GM20000 (cell line): ENCODE data around the gene CLK3.
A peak's percentile ranks its signal among the peaks of the same experiment; 100 is the strongest.

Source experiments
- DNase-seq: peaks from one replicate; pipeline ENCODE4 v3.0.0; 2012; ENCODE audit warnings: low spot score
- CTCF ChIP-seq: IDR thresholded peaks from 2 replicates; pipeline ENCODE4 v1.5.1; 2012; ENCODE audit warnings: mild to moderate bottlenecking, control low read depth; ENCODE audit errors: extremely low read depth, missing control alignments

Gene CLK3

GRCh38 chr15:74616996-74617395 lies 1.4 kb downstream of the CLK3 start:
- no peak for DNase-seq
- TF ChIP-seq CTCF: no peak

- no peak for DNase-seq
Observed at GRCh38 chr15:74618841-74619596, 3.4 kb downstream of the CLK3 start.

GRCh38 chr15:74619916-74620635 lies 4.4 kb downstream of the CLK3 start:
- TF ChIP-seq CTCF: no peak
- no peak for DNase-seq

More at GRCh38 chr15:74618841-74619596, 3.4 kb downstream of the CLK3 start:
- TF ChIP-seq CTCF: no peak

- DNase-seq: peak; percentile 81
- peak; percentile 98 for TF ChIP-seq CTCF
Observed at GRCh38 chr15:74620636-74621545, 5.3 kb downstream of the CLK3 start.

- no peak for TF ChIP-seq CTCF
- no peak for DNase-seq
Observed at GRCh38 chr15:74621546-74621920, 5.9 kb downstream of the CLK3 start.

- TF ChIP-seq CTCF: no peak
- no peak for DNase-seq
Observed at GRCh38 chr15:74621936-74622335, 6.3 kb downstream of the CLK3 start.
